IMR-90 (cell line): ENCODE results near the gene RP2. TPM values are rescaled to one million over a fixed set of nuclear protein-coding genes. Genes with fewer than 3 reads are reported as not detected.

Source experiments
- ATAC-seq: fragments of 200-7000 bp; cut with Tn5 transposase; 2 replicates; pipeline ENCODE4 v1.9.1; 2020; ENCODE audit warnings: low read depth, mild to moderate bottlenecking, moderate library complexity
- BruUV-seq: library from RNA; stranded (reverse); fragments of 400-500 nt; replicated peaks from 2 replicates; lab custom pipeline; 2021; lab: Mats Ljungman, UMichigan
- CTCF ChIA-PET: fragments of 300-600 bp; formaldehyde crosslinking; extraction: SDS; loops from one replicate; lab custom pipeline; 2021; ENCODE audit warnings: antibody characterized with exemption; lab: Yijun Ruan, JAX
- POLR2A ChIA-PET: fragments of 300-600 bp; sonication (Branson Sonifier 250); formaldehyde crosslinking; loops from one replicate; lab custom pipeline; 2022; ENCODE audit warnings: antibody characterized with exemption; ENCODE audit not compliant: unreplicated experiment; lab: Charles Lee
- DNase-seq: peaks from one replicate; pipeline ENCODE4 v3.0.0; 2013
- H2AFZ ChIP-seq: replicated peaks from 2 replicates; pipeline ENCODE3; 2013; ENCODE audit warnings: low read length, mild to moderate bottlenecking; ENCODE audit not compliant: poor library complexity
- H2AK5ac ChIP-seq: 2 replicates; pipeline ENCODE4 v1.6.1; 2013; ENCODE audit warnings: low read depth, low read length, inconsistent platforms
- H2AK9ac ChIP-seq: replicated peaks from 2 replicates; pipeline ENCODE3; 2013; ENCODE audit warnings: mild to moderate bottlenecking, low read depth, low read length, moderate library complexity; ENCODE audit not compliant: poor library complexity
- H2BK120ac ChIP-seq: 2 replicates; pipeline ENCODE4 v1.6.1; 2013; ENCODE audit warnings: low read depth, low read length, inconsistent platforms
- H2BK15ac ChIP-seq: 3 replicates; pipeline ENCODE4 v1.6.1; 2013; ENCODE audit warnings: low read depth, low read length, inconsistent platforms
- H2BK20ac ChIP-seq: 2 replicates; pipeline ENCODE4 v1.6.1; 2013; ENCODE audit warnings: low read depth, mild to moderate bottlenecking, inconsistent platforms, low read length, moderate library complexity
- H2BK5ac ChIP-seq: 2 replicates; pipeline ENCODE4 v1.6.1; 2013; ENCODE audit warnings: mild to moderate bottlenecking, low read depth, low read length, inconsistent platforms; ENCODE audit not compliant: poor library complexity, severe bottlenecking
- H3K14ac ChIP-seq: replicated peaks from 2 replicates; pipeline ENCODE4 v1.6.1; 2013; ENCODE audit warnings: low read depth, low read length, inconsistent platforms
- H3K18ac ChIP-seq: 2 replicates; pipeline ENCODE4 v1.6.1; 2013; ENCODE audit warnings: low read depth, low read length, control low read depth
- H3K23ac ChIP-seq: 2 replicates; pipeline ENCODE4 v1.6.1; 2013; ENCODE audit warnings: low read depth, low read length, inconsistent platforms
- H3K27ac ChIP-seq: 2 replicates; pipeline ENCODE4 v1.5.1; 2013; ENCODE audit warnings: mild to moderate bottlenecking, control low read depth, low read length; ENCODE audit not compliant: insufficient read depth
- H3K27me3 ChIP-seq: 2 replicates; pipeline ENCODE4 v1.6.1; 2013; ENCODE audit warnings: low read length; ENCODE audit not compliant: control insufficient read depth, insufficient read depth
- H3K36me3 ChIP-seq: 2 replicates; pipeline ENCODE4 v1.6.1; 2013; ENCODE audit warnings: low read length, mixed read lengths; ENCODE audit not compliant: control insufficient read depth, insufficient read depth
- H3K4ac ChIP-seq: 2 replicates; pipeline ENCODE4 v1.6.1; 2013; ENCODE audit warnings: low read depth, low read length, inconsistent platforms
- H3K4me1 ChIP-seq: 2 replicates; pipeline ENCODE4 v1.6.1; 2013; ENCODE audit warnings: low read length, mixed read lengths; ENCODE audit not compliant: control insufficient read depth, insufficient read depth
- H3K4me2 ChIP-seq: 2 replicates; pipeline ENCODE4 v1.6.1; 2013; ENCODE audit warnings: low read depth, mild to moderate bottlenecking, control low read depth, low read length, moderate library complexity
- H3K4me3 ChIP-seq: 2 replicates; pipeline ENCODE4 v1.5.1; 2013; ENCODE audit warnings: low read depth, mild to moderate bottlenecking, control low read depth, low read length, moderate library complexity; ENCODE audit not compliant: insufficient read depth
- H3K56ac ChIP-seq: 2 replicates; pipeline ENCODE4 v1.6.1; 2013; ENCODE audit warnings: low read length, inconsistent platforms; ENCODE audit not compliant: insufficient read depth; ENCODE audit errors: extremely low read depth
- H3K79me1 ChIP-seq, 2 experiments: 2 replicates each; pipeline ENCODE4 v1.6.1; 2013; ENCODE audit warnings: low read length in 2 of 2, inconsistent platforms in 1 of 2, low read depth in 1 of 2
- H3K9ac ChIP-seq: 2 replicates; pipeline ENCODE4 v1.6.1; 2013; ENCODE audit warnings: low read depth, low read length, control low read depth
- H3K9me1 ChIP-seq: 2 replicates; pipeline ENCODE4 v1.6.1; 2013; ENCODE audit warnings: low read length, inconsistent platforms; ENCODE audit not compliant: insufficient read depth
- H3K9me3 ChIP-seq: 2 replicates; pipeline ENCODE4 v1.6.1; 2013; ENCODE audit warnings: low read length; ENCODE audit not compliant: control insufficient read depth, insufficient read depth
- H4K20me1 ChIP-seq: 2 replicates; pipeline ENCODE4 v1.6.1; 2013; ENCODE audit warnings: low read length, inconsistent platforms; ENCODE audit not compliant: insufficient read depth
- H4K5ac ChIP-seq: 2 replicates; pipeline ENCODE4 v1.6.1; 2013; ENCODE audit warnings: mild to moderate bottlenecking, low read depth, low read length, control low read depth
- H4K8ac ChIP-seq, 2 experiments: 2 replicates each; pipeline ENCODE4 v1.6.1; 2013; ENCODE audit warnings: low read depth in 2 of 2, low read length in 2 of 2, control low read depth in 1 of 2, inconsistent platforms in 1 of 2
- H4K91ac ChIP-seq: 2 replicates; pipeline ENCODE4 v1.6.1; 2013; ENCODE audit warnings: low read depth, low read length, inconsistent platforms; ENCODE audit not compliant: insufficient read depth
- FOS ChIP-seq: fragments of 150-350 bp; IDR thresholded peaks from 2 replicates; pipeline ENCODE4 v1.6.1; 2016; ENCODE audit warnings: low read depth, low read length
- MXI1 ChIP-seq: IDR thresholded peaks from 2 replicates; pipeline ENCODE4 v1.6.1; 2012; ENCODE audit warnings: low read depth, mild to moderate bottlenecking, low read length, moderate library complexity, borderline replicate concordance
- WGBS, 2 experiments: methylation state at CpG; one replicate each; pipeline versions ENCODE4 v1.1.5 to v1.1.7; 2013; ENCODE audit warnings: missing lambda C conversion rate in 2 of 2; ENCODE audit not compliant: insufficient read length in 1 of 2; ENCODE audit errors: extremely low coverage in 2 of 2; 5-methylcytosine and 5-hydroxymethylcytosine counted together
- dilution Hi-C: fragments of 300-500 bp; cut with HindIII; formaldehyde crosslinking; loops from one replicate; pipeline ENCODE4 v1.14.3; 2018; ENCODE audit warnings: low sequenced_read_pairs; ENCODE audit not compliant: unreplicated experiment
- in situ Hi-C: fragments of 300-500 bp; cut with MboI; formaldehyde crosslinking; loops from 3 replicates; pipeline ENCODE4 v1.14.3; 2019; ENCODE audit warnings: low sequenced_read_pairs, inconsistent platforms, mixed read lengths
- intact Hi-C: fragments of 100-400 bp; cut with micrococcal nuclease; formaldehyde crosslinking; loops from 2 replicates; pipeline ENCODE4 v1.10.0; 2022
- polyA plus RNA-seq, 3 experiments: library from polyadenylated mRNA; depleted of rRNA; stranded (reverse); fragments of >200 nt; gene quantifications; 2 replicates each; pipeline ENCODE4 v1.2.3, GENCODE V29; 2012; ENCODE audit warnings: low replicate concordance in 1 of 3
- total RNA-seq: library from RNA; depleted of rRNA; stranded (reverse); fragments of >200 nt; gene quantifications from 2 replicates; pipeline ENCODE4 v1.2.3, GENCODE V29; 2012
- TF ChIP-seq, protein P1 (sequence below): fragments of 150-350 bp; IDR thresholded peaks from 2 replicates; pipeline ENCODE4 v1.6.1; 2017; ENCODE audit warnings: mild to moderate bottlenecking, antibody characterized with exemption, low read length, low read depth
- TF ChIP-seq, protein P2 (sequence below): conservative IDR thresholded peaks from 2 replicates; pipeline ENCODE4 v1.5.1; 2012; ENCODE audit warnings: mild to moderate bottlenecking, low read depth, low read length, improper control_type of control experiment

RP2 gene
- total and polyA plus RNA-seq, 2 of the 4 experiments (the other 2 are of a cell fraction) = 6.8 to 17.0 TPM

DNA sequence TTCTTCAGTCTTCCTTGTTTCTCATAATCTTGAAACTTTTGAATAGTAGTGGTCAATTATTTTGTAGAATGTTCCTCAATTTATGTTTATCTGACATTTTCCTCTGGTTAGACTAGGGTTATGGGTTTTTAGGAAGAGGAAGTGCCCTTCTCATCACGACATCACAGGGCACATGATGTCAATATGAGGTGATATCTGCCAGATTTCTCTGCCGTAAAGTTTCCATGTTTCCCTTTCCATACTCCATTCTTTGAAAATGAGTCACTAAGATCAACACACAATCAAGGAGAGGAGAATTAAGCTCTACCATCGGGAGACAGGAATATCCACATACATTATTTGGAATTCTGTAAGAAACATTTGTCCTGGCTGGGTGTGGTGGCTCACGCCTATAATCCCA lies 28.4 kb downstream of the RP2 start:
- H2BK120ac ChIP-seq = no peak overlapping the region
- H3K27ac ChIP-seq = no peak overlapping the region
- ChIA-PET CTCF (no interaction called here), POLR2A (no interaction called here)
- H3K79me1 ChIP-seq = peaks cover 3 to 19% of the 10 kb centered on the region in 2 experiments; a peak in 3 of 4 replicates
- no peaks in the 10 kb centered on the region; the same call in 1 of the 2 replicates for H3K4me1 ChIP-seq
- H3K23ac ChIP-seq = no peak overlapping the region
- no peak overlapping the region for H3K4me3 ChIP-seq
- H3K36me3 ChIP-seq = no peaks in the 10 kb centered on the region
- intact Hi-C loops = no loop called here
- H3K18ac ChIP-seq = no peak overlapping the region
- no peak overlapping the region for H2AFZ ChIP-seq
- no peaks in the 10 kb centered on the region for H4K20me1 ChIP-seq
- no peak overlapping the region for H4K5ac ChIP-seq
- H2BK15ac ChIP-seq = no peak overlapping the region
- no peak overlapping the region for H4K8ac ChIP-seq
- no peak overlapping the region for H2BK20ac ChIP-seq
- dilution Hi-C loops = no loop called here
- no peak overlapping the region for H3K9ac ChIP-seq
- no peak overlapping the region for H3K56ac ChIP-seq
- H3K9me3 ChIP-seq = no peaks in the 10 kb centered on the region
- TF ChIP-seq MXI1 (no peak), FOS (no peak)
- TF ChIP-seq, protein P1, sequence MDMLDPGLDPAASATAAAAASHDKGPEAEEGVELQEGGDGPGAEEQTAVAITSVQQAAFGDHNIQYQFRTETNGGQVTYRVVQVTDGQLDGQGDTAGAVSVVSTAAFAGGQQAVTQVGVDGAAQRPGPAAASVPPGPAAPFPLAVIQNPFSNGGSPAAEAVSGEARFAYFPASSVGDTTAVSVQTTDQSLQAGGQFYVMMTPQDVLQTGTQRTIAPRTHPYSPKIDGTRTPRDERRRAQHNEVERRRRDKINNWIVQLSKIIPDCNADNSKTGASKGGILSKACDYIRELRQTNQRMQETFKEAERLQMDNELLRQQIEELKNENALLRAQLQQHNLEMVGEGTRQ = peak; percentile 36; the same call in 1 of the 2 replicates
- TF ChIP-seq, protein P2, sequence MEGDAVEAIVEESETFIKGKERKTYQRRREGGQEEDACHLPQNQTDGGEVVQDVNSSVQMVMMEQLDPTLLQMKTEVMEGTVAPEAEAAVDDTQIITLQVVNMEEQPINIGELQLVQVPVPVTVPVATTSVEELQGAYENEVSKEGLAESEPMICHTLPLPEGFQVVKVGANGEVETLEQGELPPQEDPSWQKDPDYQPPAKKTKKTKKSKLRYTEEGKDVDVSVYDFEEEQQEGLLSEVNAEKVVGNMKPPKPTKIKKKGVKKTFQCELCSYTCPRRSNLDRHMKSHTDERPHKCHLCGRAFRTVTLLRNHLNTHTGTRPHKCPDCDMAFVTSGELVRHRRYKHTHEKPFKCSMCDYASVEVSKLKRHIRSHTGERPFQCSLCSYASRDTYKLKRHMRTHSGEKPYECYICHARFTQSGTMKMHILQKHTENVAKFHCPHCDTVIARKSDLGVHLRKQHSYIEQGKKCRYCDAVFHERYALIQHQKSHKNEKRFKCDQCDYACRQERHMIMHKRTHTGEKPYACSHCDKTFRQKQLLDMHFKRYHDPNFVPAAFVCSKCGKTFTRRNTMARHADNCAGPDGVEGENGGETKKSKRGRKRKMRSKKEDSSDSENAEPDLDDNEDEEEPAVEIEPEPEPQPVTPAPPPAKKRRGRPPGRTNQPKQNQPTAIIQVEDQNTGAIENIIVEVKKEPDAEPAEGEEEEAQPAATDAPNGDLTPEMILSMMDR = no peak
- H3K9me1 ChIP-seq = no peaks in the 10 kb centered on the region
- H4K91ac ChIP-seq = no peak overlapping the region
- no peak overlapping the region for H3K14ac ChIP-seq
- no peak overlapping the region for H3K4me2 ChIP-seq
- ATAC-seq (peak; percentile 51), DNase-seq (peak; percentile 77)
- H3K27me3 ChIP-seq = no peaks in the 10 kb centered on the region
- in situ Hi-C loops = no loop called here
- BruUV-seq = no TSS peak
- H2AK5ac ChIP-seq = no peak overlapping the region
- H2AK9ac ChIP-seq = no peak overlapping the region
- H2BK5ac ChIP-seq = peak overlapping the region; percentile 80
- no peak overlapping the region for H3K4ac ChIP-seq
- no CpG with 5 or more reads among the region's 4 CpGs for WGBS, 2 experiments
